BE2C (cell line): ENCODE results near the gene ITGA6.

Source experiments
- DNase-seq: peaks from one replicate; pipeline ENCODE4 v3.0.0-alpha.2; 2020
- H3K27me3 ChIP-seq: fragments of 250-450 bp; sonication (Bioruptor Pico); 2 replicates; pipeline ENCODE4 v1.5.1; 2020; ENCODE audit warnings: mild to moderate bottlenecking
- H3K36me3 ChIP-seq: fragments of 250-450 bp; sonication (Bioruptor Pico); 2 replicates; pipeline ENCODE4 v1.5.1; 2020; ENCODE audit warnings: mild to moderate bottlenecking
- H3K4me1 ChIP-seq: fragments of 250-450 bp; sonication (Bioruptor Pico); 2 replicates; pipeline ENCODE4 v1.5.1; 2020
- H3K4me3 ChIP-seq: 2 replicates; pipeline ENCODE4 v1.5.1; 2011; ENCODE audit warnings: low read depth, low read length
- H3K9me3 ChIP-seq: fragments of 250-450 bp; sonication (Bioruptor Pico); 2 replicates; pipeline ENCODE4 v1.5.1; 2020
- TF ChIP-seq, protein P1 (sequence below): IDR thresholded peaks from 2 replicates; pipeline ENCODE4 v1.5.1; 2012; ENCODE audit warnings: mild to moderate bottlenecking, low read depth, low read length

The ITGA6 gene

GRCh38 chr2:172394002-172394401, 33.4 kb upstream of the ITGA6 start:
- no peak for DNase-seq
- Histone ChIP-seq H3K27me3 (no peaks in the 10 kb centered on the region), H3K4me3 (no peak overlapping the region), H3K4me1 (no peaks in the 10 kb centered on the region), H3K36me3 (no peaks in the 10 kb centered on the region), H3K9me3 (no peaks in the 10 kb centered on the region)
- TF ChIP-seq, protein P1, sequence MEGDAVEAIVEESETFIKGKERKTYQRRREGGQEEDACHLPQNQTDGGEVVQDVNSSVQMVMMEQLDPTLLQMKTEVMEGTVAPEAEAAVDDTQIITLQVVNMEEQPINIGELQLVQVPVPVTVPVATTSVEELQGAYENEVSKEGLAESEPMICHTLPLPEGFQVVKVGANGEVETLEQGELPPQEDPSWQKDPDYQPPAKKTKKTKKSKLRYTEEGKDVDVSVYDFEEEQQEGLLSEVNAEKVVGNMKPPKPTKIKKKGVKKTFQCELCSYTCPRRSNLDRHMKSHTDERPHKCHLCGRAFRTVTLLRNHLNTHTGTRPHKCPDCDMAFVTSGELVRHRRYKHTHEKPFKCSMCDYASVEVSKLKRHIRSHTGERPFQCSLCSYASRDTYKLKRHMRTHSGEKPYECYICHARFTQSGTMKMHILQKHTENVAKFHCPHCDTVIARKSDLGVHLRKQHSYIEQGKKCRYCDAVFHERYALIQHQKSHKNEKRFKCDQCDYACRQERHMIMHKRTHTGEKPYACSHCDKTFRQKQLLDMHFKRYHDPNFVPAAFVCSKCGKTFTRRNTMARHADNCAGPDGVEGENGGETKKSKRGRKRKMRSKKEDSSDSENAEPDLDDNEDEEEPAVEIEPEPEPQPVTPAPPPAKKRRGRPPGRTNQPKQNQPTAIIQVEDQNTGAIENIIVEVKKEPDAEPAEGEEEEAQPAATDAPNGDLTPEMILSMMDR = no peak

DNA sequence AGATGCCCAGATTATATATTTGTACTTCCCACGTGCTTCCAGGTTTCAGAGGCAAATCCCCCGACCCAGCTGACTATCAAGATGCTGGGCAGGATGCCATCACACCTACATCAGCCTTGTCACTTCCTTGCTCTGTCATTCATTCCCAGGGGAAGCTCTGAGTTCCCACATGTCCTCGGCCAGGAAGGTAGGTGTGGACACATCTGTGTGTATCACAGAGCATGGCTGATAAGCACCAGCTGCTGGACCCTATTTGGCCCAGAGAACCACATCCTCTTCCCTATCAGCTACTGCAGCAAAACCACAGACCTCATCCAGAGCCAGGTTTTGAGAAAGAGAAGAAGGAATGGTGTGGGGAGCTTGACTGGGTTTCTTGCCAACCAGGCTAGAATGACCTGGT, 31.9 kb upstream of the ITGA6 start:
- H3K9me3 ChIP-seq = no peaks in the 10 kb centered on the region
- H3K4me3 ChIP-seq = no peak overlapping the region
- no peak for DNase-seq
- H3K27me3 ChIP-seq = no peaks in the 10 kb centered on the region
- H3K36me3 ChIP-seq = no peaks in the 10 kb centered on the region
- TF ChIP-seq, protein P1 = no peak
- H3K4me1 ChIP-seq = no peaks in the 10 kb centered on the region

DNA sequence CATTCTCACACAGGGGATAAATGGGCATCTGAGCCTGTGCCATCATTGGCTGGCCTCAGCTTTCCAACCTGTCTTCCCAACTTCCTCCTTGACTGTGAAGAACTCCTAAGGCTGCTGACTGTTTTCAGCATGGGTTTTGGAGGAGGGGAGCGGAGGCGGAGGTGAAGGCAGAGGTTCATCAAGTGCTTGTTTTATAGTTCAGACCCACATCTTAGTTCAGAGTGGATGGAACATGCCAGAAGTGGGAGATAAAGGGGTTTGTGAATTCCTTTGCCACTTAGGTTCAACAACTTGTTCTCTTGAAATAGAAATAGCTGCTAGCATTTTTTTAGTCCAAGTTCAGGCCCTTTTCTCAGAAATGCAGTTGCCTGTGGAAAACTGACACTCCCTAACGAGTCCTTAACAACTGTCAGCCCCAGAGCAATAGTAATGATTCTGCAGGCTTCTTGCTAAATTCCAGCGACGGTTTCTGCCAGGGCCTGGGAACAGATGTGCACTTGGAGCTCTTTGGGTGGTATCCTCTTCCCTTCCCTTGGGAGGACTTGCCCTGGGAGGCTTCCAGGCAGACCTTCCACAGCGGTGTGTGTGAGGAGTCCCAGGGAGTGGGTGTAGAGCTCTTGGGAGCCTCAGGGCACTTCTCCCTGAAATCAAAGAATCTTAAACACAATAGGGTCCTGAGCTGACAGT, 30.1 kb upstream of the ITGA6 start:
- TF ChIP-seq, protein P1 = no peak

GRCh38 chr2:172398440-172398839, 28.9 kb upstream of the ITGA6 start:
- no peak for DNase-seq
- H3K27me3 ChIP-seq = no peaks in the 10 kb centered on the region
- no peaks in the 10 kb centered on the region for H3K4me1 ChIP-seq
- H3K9me3 ChIP-seq = no peaks in the 10 kb centered on the region
- H3K4me3 ChIP-seq = no peak overlapping the region
- TF ChIP-seq, protein P1 = no peak
- no peaks in the 10 kb centered on the region for H3K36me3 ChIP-seq

More for the DNA sequence above, 30.1 kb upstream of the ITGA6 start:
- Histone ChIP-seq H3K36me3 (no peaks in the 10 kb centered on the region), H3K4me3 (no peak overlapping the region), H3K27me3 (no peaks in the 10 kb centered on the region), H3K9me3 (no peaks in the 10 kb centered on the region), H3K4me1 (no peaks in the 10 kb centered on the region)
- DNase-seq = no peak

GRCh38 chr2:172399765-172400164, 27.6 kb upstream of the ITGA6 start:
- TF ChIP-seq, protein P1 = no peak
- no peaks in the 10 kb centered on the region for H3K36me3 ChIP-seq
- no peaks in the 10 kb centered on the region for H3K4me1 ChIP-seq
- no peak overlapping the region for H3K4me3 ChIP-seq
- no peaks in the 10 kb centered on the region for H3K27me3 ChIP-seq
- H3K9me3 ChIP-seq = no peaks in the 10 kb centered on the region
- DNase-seq = no peak

- Histone ChIP-seq H3K4me1 (no peaks in the 10 kb centered on the region), H3K9me3 (no peaks in the 10 kb centered on the region), H3K36me3 (no peaks in the 10 kb centered on the region), H3K4me3 (no peak overlapping the region), H3K27me3 (no peaks in the 10 kb centered on the region)
- no peak for DNase-seq
- TF ChIP-seq, protein P1 = no peak
Observed at GRCh38 chr2:172402198-172402597, 25.2 kb upstream of the ITGA6 start.
